GM18907 (cell line): ENCODE measurements around the gene IFRD2.
"Not testable (repeated sequence)": the region's sequence is repeated elsewhere in the genome, so short reads cannot be mapped to it uniquely, and the experiment has no call there.

ENCODE experiments used
- ATAC-seq: cut with Tn5 transposase; IDR thresholded peaks from one replicate; pipeline ENCODE4 v1.9.1; 2021; ENCODE audit warnings: mild to moderate bottlenecking, moderate library complexity; ENCODE audit not compliant: unreplicated experiment

IFRD2 gene

DNA sequence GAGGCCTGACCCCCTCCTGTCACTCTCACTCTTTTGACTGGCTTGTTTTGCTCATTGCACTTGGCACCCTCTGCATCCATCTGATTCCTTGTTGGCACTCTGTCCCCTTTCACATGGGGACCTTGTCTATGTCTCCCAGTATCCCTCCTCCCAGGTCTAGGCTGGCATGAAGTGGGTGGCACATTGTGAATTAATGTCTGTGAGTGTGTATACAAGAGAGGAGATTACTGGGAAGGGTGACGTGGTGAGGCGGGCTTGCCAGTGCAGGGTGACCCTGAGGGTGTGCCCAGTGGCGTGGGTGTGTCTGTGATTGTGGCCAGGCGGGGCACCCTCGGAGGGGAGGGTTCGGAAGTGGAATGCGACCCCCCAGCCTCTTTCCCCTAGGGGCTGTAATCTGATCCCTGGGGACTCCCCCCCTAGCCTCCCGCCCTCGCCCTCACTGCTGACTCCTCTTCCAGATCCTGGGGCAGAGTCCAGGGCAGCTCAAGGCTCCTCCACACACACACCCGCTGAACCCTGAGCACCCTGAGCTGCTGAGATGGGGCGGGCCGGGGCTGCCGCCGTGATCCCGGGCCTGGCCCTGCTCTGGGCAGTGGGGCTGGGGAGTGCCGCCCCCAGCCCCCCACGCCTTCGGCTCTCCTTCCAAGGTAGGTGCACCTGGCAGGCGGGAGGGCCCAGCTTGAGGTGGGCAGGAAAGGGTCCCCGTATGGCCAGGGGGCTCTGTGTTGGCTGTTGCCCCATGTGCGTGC, 23.4 kb downstream of the IFRD2 start, which contains the start of gene SEMA3B:
Gene SEMA3B (plus strand): TSS at position 445 of the 749 bp plus-strand sequence. CDS start 94 bp downstream, at position 539.
- no peak for ATAC-seq

DNA sequence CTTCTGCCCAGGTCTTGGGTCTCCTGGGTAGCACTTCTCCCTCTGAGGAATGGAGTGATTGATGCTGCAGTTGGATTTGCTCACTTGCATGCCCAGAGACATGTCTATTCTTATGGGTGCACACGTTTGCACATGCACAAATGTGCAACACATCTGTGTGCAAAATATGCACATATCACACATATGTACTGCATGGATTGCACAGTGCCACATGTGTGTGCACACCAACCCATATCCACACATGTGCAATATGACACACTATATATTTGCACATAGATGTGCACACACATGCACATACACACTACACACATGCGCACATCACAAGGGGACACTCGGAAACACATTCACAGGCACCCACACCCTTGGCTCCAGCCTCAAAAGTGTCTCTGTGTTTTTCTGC, 24.0 kb downstream of the IFRD2 start:
- no peak for ATAC-seq

DNA sequence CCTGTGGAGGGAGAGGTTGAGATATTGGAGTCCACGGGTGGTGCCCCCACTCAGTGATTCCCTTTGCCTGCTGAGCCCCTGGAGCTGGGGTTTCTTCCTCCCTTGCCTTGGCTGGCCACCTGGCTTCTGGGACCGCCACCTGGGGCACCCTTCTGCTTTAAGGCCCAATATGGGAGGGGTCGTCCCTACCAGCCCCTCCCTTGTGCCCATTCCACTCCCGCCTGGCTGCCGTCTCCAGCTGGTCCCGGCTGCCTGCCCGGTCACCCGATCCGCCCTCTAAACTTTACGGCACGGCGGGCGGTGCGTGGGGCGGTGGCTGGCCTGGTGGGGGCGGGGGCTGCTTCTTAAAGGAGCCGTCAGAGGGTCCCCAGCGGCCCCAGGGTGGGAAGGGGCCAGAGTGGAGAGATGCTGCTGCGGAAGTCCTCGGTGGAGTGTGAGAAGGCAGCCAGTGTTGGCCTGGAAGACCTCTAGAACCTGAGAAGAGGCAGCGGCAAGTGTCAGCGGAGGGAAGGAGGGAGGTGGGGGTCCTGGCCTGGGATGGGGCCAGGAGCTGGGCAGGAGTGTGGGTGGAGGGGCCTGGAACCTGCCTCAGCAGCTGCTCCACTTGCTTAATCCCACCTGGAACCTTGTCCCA, 24.8 kb downstream of the IFRD2 start:
- no peak for ATAC-seq

DNA sequence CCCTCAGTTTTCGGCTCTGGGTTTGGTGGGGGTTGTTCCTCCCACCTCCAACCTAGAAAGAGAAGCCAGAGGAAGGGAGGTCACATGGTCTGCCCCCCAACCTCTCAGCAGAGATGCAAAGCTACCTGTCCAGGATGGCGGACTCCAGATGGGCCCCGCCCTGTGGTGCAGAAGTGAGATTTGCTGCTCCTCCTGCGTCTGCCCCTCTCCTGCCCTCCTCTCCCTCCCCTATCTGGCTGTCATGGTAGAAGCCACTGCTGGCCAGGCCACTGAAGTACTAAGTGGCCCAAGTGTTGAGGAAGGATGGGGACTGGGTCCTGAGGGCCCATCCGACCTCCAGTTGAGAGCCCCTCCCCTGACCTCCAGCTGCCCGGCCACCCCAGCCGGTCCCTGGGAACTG, 25.4 kb downstream of the IFRD2 start:
- no peak for ATAC-seq

DNA sequence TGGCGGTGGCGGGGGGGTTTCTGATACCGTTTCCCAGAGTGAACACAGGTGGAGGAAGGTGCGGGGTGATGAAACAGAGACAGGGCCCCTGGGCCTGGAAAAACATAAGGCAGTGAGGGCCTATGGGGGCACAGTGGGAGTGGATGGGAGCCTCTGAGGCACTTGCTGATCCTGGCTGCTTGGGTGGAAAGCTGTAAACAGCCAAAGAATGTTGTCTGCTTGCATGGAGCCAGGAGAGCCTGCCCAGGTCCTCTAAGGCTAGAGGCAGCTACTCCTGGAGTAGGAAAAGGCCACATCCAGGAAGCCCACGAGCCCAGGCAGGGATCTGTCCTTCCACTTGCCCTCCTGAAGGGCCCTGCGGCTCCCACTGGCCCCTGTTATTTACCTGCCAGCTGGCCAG, 26.2 kb downstream of the IFRD2 start:
- ATAC-seq, result no peak

DNA sequence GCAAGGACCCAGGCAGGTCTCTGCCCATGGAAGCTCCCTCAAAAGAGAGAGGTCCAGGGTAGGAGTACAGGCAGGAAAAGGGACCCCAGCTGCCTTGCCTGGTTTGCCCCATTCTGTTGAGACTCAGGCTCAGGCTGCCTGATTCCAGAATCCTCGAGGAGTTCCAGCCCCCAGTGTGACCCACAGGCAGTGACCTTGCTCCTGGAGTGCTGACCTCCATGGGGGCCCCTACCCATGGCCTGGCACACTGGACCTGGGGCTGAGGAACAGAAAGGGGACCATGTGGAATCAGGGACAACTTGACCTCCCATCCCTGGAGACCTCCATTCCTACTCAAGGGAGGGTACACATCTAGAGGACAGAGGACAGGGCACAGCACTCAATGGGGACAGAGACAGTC, 26.7 kb downstream of the IFRD2 start:
- ATAC-seq, result no peak

DNA sequence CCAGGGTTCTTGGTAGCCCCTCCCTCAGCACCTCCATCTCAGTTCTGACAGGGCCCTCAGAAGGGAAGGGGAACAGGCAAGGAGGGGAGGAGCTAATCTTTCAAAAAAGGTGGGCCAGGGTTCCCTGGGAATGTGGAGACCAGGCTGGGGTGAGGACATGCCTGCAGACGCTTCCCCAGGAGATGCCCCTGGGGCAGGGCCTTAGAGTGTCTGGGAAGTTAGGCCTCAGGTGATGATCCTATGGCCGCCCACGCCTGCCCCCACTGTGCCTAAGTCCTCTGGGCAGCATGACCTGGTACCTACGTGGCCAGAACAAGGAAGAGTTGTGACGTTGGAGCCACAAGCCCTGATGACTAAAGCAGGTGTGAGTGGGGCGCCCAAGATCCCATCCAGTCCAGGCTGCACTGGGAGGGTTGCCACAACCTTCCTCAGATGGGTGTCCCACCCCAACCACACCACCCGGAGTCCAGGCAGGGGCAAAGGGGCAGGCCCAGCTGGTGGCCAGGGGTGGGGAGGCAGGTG, 27.2 kb downstream of the IFRD2 start:
- ATAC-seq, result no peak

DNA sequence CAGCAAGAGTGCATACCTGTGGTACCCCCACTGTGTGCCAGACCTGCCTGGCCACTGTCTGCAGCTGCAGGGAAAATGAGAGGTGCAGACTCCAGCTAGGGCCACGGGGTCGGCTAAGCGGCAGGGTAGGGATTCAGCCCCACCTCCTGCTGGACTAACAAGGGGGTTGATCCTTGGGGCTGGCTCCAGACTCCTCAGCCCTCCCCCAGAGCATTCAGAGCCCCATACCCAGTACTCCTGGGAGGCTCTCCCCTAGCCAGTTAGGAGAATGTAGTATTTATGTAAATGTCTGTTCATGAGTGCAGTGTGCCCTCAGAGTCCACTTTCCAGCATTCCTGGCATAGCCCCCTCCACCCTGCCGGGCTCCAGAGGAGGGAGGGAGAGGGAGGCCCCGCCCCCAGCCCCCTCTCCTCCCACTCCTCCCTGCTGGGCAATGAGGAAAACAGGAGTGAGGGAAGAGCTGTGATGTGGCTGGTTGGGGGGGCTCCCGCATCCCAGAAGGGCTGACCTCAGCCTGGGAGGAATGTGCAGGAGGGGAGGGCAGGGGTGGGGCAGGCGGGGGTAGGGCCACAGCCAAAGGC, 27.8 kb downstream of the IFRD2 start:
- ATAC-seq, result no peak

DNA sequence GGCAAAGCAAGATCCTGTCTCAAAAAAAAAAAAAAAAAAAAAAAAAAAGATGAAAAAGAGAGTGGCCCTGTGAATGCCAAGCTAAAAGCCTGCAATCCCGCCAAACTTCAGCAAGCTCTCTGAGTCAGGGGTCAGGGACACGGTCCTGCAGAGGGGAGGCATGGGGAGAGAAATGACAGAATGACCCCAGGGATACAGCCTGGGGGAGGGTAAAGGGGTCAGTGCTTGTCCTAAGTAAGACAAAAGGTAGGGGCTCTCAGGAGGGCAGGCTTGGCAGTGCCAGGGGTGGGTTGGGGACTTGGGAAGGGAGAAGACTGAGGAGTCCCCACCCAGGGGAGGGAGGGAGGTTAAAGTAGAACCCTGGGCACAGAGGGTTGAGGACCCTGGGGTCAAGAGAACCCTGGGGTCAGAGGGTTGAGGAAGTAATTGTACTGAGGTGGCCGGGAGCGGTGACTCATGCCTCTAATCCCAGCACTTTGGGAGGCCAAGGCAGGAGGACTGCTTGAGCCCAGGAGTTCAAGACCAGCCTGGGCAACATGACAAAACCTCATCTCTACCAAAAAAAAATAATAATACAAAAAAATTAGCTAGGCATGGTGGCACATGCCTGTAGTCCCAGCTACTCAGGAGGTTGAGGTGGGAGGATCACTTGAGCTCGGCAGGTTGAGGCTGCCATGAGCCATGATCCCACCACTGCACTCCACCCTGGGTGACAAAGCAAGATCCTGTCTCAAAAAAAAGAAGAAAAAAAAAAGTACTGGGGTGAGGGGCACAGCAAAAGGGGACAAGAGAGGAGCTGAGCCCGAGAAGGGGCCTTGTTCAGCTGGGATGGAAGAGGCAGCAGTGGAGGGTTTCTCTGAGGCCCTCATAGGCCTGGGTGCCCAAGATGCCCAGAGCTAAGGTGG, 28.5 kb downstream of the IFRD2 start:
- ATAC-seq, result no peak

DNA sequence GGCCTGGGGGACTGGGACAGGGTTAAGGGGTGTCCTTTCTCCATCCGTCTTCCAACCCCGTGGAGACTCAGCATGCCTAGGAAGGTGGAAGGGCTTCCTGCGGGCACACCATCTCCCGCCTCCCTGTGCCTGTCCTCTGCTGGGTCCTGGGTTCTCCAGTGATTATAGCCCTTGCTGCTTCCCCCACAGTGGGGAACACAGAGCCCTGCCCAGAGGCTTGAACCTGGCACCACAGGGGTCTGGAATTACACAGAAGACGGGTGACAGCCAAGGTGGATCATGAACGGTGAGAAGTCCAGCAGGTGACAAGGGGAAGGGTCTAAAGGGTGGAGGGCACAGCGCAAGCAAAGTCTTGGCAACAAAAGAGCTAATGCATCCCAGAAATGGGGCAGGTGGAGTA, 29.5 kb downstream of the IFRD2 start:
- ATAC-seq, result no peak

DNA sequence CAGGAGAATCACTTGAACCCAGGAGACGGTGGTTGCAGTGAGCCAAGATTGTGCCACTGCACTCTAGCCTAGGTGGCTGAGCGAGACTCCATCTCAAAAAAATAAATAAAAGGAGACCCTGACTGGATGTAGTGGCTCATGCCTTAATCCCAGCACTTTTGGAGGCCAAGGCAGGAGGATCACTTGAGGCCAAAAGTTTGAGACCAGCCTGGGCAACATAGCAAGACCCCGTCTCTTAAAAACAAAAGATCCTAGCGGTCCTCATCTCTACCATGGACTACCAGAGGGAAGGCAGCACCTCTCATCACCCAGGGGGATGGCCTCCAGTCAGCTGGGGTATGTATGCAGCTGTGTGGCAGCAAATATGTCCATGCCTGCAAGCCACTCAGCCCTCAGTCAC, 30.0 kb downstream of the IFRD2 start:
- ATAC-seq, result not testable (repeated sequence)

DNA sequence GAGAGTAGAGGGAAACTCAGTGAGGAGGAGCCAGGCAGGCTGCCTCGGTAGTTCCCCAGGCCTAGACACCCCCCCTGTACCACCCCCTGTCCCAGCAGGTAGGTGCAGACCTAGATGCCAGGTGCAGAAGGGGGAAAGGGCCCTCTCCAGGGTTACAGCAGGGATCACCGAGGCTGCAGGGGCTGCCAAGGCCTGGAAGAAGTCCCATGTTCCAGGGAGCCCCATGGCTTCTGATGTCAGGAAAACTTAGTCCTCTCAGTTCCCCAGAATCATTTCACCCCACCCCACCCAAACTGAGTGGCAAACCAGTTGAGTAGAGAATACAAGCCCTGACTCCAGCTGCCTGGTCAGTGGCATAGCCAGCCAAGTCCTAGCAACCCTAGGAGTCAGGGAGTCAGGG, 30.7 kb downstream of the IFRD2 start:
- ATAC-seq, result no peak

DNA sequence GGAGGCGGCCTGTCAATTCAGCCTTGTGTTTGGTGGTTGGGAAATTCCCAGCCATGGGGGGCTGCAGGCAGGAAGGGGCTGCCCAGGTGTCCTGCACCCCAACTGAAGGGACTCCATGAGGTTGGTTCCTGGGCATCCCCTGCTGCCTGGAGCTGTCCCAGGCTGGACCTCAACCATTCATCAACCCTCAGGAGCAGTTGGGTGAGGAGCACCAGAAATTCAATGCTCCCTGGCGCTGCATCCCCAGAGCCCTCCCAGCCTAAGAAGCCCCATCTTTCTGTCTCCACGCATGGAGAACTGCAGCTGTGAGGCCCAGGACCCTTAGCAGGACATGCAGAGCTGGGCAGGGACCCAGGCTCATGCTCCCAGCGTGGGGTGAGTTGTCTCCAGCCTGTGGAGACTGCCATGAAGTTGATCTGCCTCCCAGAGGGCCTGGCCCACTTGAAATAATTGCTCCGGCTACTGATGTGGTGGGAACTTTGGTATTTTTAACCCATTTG, 31.2 kb downstream of the IFRD2 start:
- no peak for ATAC-seq

DNA sequence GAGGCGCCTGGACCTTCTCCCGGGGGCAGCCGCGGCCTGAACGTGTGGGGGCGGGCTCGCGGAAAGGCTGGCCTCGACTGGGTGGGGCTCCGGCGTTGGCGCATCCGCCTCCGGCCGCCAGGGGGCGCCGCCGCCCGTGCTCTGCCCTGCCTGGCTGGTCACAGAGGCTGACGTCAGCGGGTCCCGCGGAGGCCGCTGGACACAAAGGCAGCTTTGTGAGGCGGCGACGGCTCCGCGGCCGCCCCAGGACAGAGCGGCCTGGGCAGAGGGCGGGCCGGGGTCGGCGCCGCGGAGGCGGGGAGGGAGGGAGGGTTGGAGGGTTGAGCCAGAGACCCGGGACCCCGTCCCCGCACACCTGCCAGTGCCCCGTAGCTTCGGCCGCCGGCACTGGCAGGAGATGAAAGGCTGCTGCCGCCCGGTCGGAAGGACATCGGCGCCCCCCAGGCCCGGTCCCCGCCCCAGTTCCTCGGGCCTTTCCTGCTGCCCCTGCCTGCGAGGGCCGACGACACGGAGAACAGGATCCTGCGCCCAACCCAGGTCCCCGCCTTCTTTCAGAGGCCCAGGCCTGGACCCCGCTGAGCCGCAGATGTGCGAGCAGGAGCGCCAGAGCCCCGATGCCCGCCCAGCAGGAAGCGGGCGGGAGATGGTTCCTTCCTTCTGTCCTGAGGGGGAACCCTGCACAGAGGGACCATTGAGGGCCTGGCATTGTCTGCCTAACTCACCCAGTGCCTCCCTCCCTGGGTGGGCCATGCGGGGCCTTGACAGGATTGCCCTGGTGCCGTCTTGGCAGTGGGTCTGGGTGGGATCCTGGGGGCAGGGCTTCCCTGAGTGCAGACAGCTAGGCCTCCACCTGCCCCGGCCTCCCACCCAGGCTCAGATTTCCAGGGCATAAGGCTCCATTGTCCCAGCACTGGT, 31.9 kb downstream of the IFRD2 start:
- ATAC-seq, result peak; percentile 82

DNA sequence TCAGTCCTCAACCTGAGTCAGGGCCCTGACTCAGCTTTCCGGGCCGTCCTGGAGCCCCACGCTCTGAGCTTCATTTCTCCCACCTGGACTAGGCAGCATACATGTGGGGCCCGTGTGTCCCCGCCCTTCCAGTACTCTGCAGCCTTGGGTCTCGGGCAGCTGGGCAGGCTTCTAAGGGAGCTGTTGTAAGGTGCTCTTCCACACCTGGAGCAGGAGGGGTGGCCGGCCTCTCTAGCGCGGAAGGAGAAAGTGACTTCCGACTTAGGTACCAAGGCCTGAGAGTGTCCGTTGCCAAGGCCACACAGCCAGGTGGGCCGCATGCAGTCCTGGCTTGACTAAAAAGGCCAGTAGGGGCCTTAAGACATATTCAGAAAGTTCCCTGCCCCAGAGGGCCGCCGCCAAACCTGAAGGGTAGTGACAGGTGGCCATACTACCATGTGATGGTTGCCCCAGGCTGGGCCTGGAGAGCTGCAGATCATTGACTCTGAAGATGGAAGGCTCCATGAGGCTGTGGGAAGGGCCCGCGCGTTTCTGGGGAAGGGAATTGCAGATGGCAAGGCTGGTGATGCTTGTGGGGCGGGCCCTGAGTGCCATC, 32.7 kb downstream of the IFRD2 start:
- peak; percentile 20 for ATAC-seq

DNA sequence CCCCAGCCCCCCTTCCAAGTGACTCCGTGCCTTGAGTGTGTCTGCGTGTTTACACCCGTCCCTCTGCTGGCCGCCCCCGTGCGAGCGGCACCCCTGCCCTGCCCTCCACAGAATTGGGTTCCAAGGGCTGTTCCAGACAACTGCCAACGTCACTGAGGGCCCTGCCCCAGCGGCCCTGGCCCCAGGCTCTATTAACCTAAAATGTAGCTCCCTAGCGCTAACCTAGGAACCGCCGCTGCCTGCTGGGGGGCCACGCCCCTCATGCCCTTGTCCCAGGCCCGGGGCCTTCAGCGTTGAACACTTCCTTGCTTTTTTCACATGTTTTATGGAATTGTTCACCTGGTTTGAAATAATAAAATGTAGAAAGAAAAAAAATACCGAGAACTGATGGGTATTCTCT, 33.2 kb downstream of the IFRD2 start:
- ATAC-seq, result no peak

DNA sequence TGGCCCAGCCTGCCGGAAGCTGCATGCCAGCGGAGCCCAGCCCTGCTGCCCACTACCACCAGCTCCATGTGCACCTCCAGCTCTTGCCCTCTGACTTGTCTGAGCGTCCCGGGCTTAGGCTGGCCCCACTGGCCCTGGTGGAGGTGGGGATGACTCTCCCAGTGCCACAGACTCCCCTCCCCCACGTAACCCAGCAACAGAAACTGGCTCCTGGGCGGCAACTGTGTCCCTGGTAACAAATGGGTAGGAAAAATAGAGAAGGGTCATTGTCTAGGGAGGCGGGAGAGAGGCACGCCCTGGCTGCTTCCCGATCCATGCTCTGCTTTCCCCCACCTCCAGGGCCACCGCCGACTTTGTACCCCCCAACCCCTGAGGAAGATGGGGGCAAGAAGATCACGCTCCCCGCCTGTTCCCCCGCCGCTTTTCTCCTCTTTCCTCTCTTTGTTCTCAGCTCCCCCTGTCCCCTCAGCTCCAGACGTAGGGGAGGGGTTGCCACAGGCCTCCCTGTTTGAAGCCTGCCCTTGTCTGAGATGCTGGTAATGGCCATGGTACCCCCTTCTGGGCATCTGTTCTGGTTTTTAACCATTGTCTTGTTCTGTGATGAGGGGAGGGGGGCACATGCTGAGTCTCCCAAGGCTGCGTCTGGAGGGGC, 34.1 kb downstream of the IFRD2 start:
- no peak for ATAC-seq

DNA sequence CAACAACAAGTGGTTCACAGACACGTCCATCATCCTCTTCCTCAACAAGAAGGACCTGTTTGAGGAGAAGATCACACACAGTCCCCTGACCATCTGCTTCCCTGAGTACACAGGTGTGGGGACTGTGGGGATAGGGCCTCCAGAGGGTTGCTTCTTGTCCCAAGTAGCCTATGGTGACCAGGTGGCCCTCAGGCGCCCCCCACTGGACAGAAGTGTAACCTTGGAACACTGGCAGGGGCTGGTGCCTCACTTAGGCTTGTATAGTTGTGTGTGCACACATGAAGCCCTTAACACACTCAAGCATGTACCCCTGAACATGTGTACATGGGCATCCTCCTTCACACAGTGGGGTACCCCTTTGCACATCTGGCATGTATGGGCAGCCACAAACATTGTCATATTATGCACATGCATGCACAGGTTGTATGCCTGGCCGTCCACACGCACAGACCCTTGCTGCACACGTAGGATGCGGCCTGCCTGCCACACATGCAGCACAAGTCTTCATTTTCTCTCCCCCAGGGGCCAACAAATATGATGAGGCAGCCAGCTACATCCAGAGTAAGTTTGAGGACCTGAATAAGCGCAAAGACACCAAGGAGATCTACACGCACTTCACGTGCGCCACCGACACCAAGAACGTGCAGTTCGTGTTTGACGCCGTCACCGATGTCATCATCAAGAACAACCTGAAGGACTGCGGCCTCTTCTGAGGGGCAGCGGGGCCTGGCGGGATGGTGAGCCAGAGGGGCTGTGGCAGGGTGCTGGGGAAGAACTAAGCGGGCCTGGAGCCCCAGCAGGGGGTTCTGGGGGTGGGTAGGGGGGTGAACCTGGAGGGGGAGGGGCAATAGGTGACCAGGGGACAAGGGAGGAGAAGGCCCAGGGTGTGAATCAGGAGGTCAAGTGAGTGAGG, 35.0 kb downstream of the IFRD2 start:
- no peak for ATAC-seq
